Stimulated activated CD8-positive, alpha-beta memory T cell treated with anti-CD3 and anti-CD28 coated beads, Interleukin-7, amount 100 ng/mL, for 1 hour (primary cell): Measurements from ENCODE around the gene SH3D21.

Experiments
- DNase-seq, 2 donors: peaks; one replicate each; pipeline ENCODE4 v3.0.0-alpha.2; 2020; ENCODE audit warnings: low read depth in 2 of 2

The SH3D21 gene

GRCh38 chr1:36329817-36330216, 23.6 kb downstream of the SH3D21 start:
- DNase-seq, result no peak

GRCh38 chr1:36330940-36331339, 24.8 kb downstream of the SH3D21 start:
- DNase-seq, result no peak

- DNase-seq, result no peak
Observed at GRCh38 chr1:36337830-36338229, 31.7 kb downstream of the SH3D21 start.

DNA sequence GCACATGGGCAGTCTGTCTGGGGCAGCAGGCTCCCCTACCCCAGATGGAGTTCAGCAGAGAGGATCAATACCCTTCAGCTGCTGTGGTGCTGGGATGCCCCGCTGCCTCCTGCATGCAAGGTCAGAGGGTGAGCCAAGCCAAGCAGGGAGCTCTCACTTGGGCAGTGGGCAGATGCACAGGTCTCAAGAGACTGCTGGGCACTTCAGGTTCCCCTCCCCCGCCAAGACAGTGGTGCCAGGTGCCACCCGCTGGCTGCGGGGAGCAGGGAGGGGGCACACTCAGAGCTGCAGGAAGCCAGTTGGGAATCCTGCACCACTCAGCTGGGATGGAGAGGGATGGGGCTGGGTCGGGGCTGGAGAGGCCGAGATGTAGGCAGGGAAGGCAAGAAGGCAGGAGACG, 33.0 kb downstream of the SH3D21 start:
- no peak for DNase-seq

DNA sequence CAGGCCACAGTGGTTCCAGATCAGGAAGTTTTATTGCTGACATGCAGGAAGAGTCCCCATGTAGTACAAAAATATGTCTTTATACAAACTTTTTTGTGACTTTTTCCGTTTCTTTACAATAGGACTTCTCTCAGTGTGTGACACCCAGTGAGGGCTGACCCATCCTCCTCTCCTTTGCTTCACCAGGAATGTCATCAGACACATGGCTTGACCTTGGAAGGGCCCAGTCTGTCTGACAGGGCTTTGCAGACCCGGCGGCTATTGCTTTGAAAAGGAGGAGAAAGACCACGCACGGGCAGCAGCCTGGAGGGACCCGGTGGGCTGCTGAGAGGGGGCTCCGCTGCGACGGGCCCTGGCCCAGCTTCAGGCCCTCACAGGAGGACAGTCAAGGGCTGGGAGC, 33.4 kb downstream of the SH3D21 start:
- no peak for DNase-seq

DNA sequence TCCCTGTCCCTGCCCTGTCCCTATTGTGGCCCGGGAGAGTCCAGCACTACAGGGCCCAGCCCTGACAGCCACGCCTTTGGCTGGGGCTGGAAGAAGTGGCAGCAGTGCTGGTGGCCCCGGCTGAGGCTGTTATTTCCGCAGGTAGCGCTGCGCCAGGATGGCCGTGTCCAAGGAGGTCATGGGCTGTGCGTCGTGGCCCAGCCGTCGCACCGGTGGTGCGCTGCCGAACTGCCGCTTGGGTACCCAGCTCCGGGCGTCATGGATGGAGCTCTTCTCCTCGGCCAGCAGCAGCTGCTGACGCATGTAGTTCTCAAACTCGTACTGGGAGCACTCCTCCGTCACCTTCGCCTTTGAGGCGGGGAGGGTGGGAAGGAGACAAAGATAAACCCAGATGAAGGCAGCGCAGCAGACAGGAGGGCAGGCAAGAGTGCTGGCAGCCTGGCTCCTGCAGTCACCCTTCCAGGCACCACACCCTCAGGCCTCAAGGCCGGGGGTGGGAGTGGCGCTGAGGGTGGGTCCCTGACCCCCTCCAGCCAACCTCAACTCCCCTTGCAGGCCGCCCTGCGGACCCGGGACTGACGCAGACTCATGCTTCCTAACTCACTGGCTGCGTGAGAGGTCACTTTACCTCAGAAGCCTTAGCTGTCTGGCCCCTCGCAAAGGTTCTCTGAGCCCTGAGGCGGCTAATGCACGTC, 35.6 kb downstream of the SH3D21 start:
- no peak for DNase-seq

GRCh38 chr1:36342426-36343185, 36.4 kb downstream of the SH3D21 start:
- peak in 1 of 2 donors; percentile 41 for DNase-seq

DNA sequence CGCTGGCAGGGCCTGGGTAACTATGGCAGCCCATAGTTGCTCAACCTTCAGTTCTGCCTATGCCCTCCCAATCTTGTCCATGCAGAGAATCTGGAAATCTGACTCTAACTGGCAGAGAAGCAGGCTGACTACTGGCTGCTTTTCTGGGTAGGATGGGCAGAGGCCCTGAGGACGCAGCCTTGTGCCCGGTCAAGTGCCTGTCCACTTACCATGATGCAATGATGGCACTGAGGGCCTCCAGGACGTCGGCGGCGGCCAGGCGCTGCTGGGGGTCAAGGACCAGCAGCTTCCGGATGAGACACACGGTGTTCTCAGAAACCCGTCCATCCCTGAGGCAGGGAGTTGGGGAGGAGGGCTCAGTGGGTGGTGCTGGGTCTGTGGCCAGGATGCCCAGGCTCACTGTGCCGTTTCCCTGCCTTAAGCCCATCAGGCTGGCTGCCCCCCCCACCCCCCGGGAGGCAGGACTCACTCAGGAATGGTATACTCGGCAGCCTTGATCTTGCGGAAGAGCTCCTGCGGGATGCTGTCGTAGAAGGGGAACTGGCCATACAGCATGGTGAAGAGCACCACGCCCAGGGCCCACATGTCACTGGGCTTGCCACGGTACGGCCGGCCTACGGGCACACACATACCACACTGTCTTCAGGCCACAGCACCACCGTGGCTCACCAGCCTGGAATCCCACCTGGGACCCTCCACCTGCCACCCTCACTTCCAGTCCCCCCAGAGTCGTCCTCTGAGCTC, 37.7 kb downstream of the SH3D21 start:
- DNase-seq, result no peak

DNA sequence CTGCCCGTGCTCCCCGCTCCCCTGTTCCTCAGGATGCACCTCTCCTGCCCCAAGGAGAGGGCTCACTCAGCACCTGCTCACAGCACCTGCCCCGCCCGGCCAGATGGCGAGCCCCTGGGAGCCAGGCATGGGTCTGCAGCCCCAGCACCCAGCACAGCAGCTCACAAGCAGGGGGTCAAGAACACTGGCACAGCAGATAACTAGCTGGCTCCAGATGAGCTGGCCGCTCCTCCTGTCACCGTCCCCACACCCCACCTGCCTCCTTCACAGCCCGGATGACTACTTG, 38.2 kb downstream of the SH3D21 start:
- no peak for DNase-seq

DNA sequence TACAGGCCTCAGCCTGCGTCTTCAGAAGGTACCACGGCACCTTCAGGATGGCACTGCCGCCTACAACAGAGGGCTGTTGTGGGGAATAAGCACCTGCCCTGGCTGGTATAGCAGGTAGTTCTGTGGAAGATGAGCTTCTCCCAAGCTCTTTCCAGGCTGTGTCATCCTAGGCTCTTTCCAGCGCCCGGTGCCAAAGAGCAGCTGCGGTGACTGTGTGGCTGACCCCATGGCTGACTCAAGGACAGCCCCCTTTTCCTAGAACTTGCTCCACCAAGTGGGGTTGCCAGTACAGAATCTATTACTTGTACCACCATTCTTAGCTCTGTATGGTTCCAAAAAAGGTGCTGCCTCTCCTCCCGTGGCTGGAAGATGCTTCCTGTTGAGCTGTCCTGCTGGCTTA, 39.2 kb downstream of the SH3D21 start:
- DNase-seq, result no peak

GRCh38 chr1:36346741-36347370, 40.7 kb downstream of the SH3D21 start:
- no peak for DNase-seq

DNA sequence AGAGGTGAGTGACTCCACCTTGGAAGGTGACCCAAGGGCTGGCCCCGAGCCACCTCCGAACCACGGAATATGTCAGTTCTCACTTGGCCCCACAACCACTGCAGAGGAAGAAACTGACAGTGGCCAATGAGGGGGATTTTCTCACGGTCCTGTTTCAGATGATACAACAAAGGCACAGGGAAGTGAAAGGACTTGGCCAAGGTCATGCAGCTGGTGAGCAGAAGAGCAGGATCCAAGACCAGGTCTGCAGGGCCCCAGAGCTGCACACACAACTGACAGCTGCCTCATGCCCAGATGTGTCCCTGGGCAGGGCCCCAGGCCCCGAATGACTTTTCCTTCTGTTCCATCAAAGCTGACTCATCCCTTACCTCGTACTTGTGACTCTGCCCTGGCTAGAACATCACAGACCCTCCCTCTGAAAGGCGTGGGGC, 43.1 kb downstream of the SH3D21 start:
- no peak for DNase-seq

DNA sequence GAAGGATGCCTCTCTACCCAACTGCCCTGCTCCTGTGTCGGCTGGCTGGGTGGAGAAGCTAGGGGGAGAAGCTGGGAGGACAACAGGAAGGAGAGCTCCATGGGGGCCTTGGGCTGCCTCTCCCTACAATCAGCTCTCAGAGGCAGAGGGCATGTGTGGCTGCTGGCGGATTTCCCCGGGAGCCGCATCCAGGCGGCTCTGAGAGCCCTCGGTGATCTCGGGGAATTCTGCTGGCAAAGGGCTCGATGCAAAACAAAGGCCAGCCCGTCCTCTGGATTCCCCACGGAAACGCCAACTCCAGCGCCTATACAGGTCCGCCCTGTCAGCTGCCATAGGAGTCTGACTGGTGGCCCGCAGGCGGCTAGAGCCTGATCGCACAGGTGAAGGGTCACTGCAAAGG, 43.7 kb downstream of the SH3D21 start:
- DNase-seq, result no peak

DNA sequence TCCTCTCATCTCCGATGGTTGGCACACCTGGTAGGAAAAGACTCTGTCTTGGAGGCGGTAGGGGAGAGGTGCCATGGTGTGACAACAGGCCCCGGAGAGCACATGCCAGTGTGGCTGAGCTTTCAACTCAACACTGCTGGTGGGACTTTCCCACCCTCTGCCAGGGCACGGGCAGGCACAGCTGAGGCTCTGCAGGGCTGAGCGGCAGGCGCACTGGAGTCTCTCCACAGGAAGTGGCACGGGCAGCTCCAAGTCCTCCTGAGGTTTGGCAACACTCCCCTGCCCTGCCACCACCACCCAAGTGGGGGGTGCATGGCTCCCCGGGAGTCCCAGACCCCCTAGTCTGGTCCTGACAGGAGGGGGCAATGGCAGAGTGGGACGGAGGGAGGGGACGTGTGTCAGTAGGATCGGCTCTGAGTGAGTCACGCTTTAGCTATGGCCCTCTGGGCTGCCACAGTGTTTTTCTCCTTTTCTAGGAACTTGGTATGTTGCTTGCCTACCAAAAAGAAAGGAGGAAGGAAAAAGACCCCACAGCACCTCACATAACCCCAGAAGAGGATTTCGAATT, 44.6 kb downstream of the SH3D21 start:
- DNase-seq, result no peak

GRCh38 chr1:36351227-36351977, 45.2 kb downstream of the SH3D21 start:
- no peak for DNase-seq

GRCh38 chr1:36352125-36352909, 46.1 kb downstream of the SH3D21 start:
- DNase-seq, result no peak

- no peak for DNase-seq
Observed at GRCh38 chr1:36352910-36353878, 47.0 kb downstream of the SH3D21 start.

GRCh38 chr1:36354486-36354885, 48.3 kb downstream of the SH3D21 start:
- DNase-seq, result no peak

DNA sequence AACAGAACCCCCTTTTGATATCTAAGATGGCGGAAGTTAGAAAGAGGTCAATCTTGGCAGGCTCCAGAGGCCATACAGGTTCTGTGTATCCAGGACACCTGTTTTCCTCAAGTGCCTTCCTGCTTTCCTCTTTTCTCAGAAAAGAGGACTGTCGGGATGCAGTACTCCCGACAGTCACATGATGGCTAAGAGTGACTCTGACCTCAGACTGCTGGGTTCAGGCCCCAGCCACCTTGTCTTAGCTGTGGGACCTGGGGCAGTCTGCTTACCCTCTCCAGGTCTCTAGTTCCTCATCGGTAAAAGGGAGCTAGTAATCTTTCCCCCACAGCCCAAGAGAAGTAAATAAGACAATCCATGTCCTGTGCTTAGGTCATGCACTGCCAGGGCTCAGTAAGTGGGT, 49.6 kb downstream of the SH3D21 start:
- DNase-seq, result no peak
